PC-9 (cell line): ENCODE results near the gene POLD3.

Experiments
- EZH2 ChIP-seq: fragments of 200-600 bp; sonication (generic); IDR thresholded peaks from 2 replicates; pipeline ENCODE4 v1.8.0; 2017; ENCODE audit warnings: antibody characterized with exemption, low read depth
- TF ChIP-seq, protein P1 (sequence below): fragments of 200-600 bp; sonication (generic); conservative IDR thresholded peaks from 2 replicates; pipeline ENCODE4 v1.6.1; 2017; ENCODE audit warnings: mixed run types, antibody characterized with exemption, mild to moderate bottlenecking, moderate library complexity

DNA sequence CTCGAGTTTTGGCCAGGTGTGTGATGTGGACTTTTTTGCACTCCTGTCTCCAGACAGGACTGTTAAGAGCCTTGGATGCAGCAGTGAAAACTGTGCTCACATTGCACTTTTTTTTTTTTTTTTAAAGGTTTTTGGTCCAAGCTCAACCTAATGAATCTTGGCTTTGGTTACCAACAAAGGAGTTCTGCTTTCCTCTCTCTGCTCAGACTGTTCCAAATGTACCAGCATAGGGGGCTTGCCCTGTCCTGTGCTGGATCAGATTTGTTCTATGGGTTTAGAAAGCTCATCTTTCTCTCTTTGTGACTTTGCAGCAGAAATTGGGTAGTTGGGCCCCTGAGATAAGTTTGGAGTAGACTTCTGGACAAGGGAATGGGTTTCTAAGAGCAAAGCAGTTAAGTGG is 45.3 kb downstream of the POLD3 start:
- TF ChIP-seq, protein P1, sequence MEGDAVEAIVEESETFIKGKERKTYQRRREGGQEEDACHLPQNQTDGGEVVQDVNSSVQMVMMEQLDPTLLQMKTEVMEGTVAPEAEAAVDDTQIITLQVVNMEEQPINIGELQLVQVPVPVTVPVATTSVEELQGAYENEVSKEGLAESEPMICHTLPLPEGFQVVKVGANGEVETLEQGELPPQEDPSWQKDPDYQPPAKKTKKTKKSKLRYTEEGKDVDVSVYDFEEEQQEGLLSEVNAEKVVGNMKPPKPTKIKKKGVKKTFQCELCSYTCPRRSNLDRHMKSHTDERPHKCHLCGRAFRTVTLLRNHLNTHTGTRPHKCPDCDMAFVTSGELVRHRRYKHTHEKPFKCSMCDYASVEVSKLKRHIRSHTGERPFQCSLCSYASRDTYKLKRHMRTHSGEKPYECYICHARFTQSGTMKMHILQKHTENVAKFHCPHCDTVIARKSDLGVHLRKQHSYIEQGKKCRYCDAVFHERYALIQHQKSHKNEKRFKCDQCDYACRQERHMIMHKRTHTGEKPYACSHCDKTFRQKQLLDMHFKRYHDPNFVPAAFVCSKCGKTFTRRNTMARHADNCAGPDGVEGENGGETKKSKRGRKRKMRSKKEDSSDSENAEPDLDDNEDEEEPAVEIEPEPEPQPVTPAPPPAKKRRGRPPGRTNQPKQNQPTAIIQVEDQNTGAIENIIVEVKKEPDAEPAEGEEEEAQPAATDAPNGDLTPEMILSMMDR: no peak
- no peak for TF ChIP-seq EZH2
